ENCODE results near the gene GATA5. TPM values are rescaled to one million over a fixed set of nuclear protein-coding genes. Genes with fewer than 3 reads are reported as not detected.
A peak's percentile ranks its signal among the peaks of the same experiment; 100 is the strongest.

Gene GATA5
- total RNA-seq, 4 donors from 2014 or later: not detected

GRCh38 chr20:62517168-62517567 lies 41.4 kb upstream of the GATA5 start:
- Histone ChIP-seq H3K36me3 (no peaks in the 10 kb centered on the region), H3K27ac (no peak overlapping the region), H3K27me3 (no peaks in the 10 kb centered on the region), H3K4me3 (no peak overlapping the region), H3K4me1 (peaks cover 30 to 35% of the 10 kb centered on the region in 2 donors), H3K9me3 (no peaks in the 10 kb centered on the region)
- ATAC-seq (no peak), DNase-seq (no peak)
- TF ChIP-seq CTCF (IDR thresholded peaks at IDR 0.05 in 4 of 5, conservative IDR thresholded peaks at IDR 0.05 in 1 of 5) (no peak), POLR2A (IDR thresholded peaks at IDR 0.05) (no peak)
- intact Hi-C loops (cut with DNase I; ENCODE audit: low total_unique reads): no loop called here
- in situ Hi-C loops (cut with MboI; ENCODE audit: low sequenced_read_pairs in 4 of 4): loop anchor here in 1 of 4 donors (25.0 kb wide), 1 partner anchor 95 kb away; no protein-coding TSS in a partner anchor

- Histone ChIP-seq H3K27ac (no peak overlapping the region), H3K36me3 (no peaks in the 10 kb centered on the region), H3K4me1 (peaks cover 38 to 43% of the 10 kb centered on the region in 2 donors), H3K27me3 (no peaks in the 10 kb centered on the region), H3K9me3 (no peaks in the 10 kb centered on the region), H3K4me3 (no peak overlapping the region)
- TF ChIP-seq POLR2A (IDR thresholded peaks at IDR 0.05) (no peak), CTCF (IDR thresholded peaks at IDR 0.05 in 4 of 5, conservative IDR thresholded peaks at IDR 0.05 in 1 of 5) (peak in 1 of 5 experiments; percentile 22)
- ATAC-seq (no peak), DNase-seq (no peak)
- in situ Hi-C loops (cut with MboI; ENCODE audit: low sequenced_read_pairs in 4 of 4): loop anchor here in 1 of 4 donors (25.0 kb wide), 1 partner anchor 96 kb away; no protein-coding TSS in a partner anchor
- intact Hi-C loops (cut with DNase I; ENCODE audit: low total_unique reads): no loop called here
These were observed 40.5 kb upstream of the GATA5 start for GRCh38 chr20:62516338-62516737.

GRCh38 chr20:62515826-62516225 lies 40.0 kb upstream of the GATA5 start:
- intact Hi-C loops (cut with DNase I; ENCODE audit: low total_unique reads): no loop called here
- H3K36me3 ChIP-seq: no peaks in the 10 kb centered on the region
- in situ Hi-C loops (cut with MboI; ENCODE audit: low sequenced_read_pairs in 4 of 4): loop anchor here in 1 of 4 donors (25.0 kb wide), 1 partner anchor 96 kb away; no protein-coding TSS in a partner anchor
- no peaks in the 10 kb centered on the region for H3K9me3 ChIP-seq
- H3K27me3 ChIP-seq: no peaks in the 10 kb centered on the region
- ATAC-seq (no peak), DNase-seq (no peak)
- TF ChIP-seq CTCF (IDR thresholded peaks at IDR 0.05 in 4 of 5, conservative IDR thresholded peaks at IDR 0.05 in 1 of 5) (no peak), POLR2A (IDR thresholded peaks at IDR 0.05) (no peak)
- no peak overlapping the region for H3K4me3 ChIP-seq
- peaks cover 43 to 48% of the 10 kb centered on the region in 2 donors for H3K4me1 ChIP-seq
- no peak overlapping the region for H3K27ac ChIP-seq

- Histone ChIP-seq H3K27me3 (no peaks in the 10 kb centered on the region), H3K9me3 (no peaks in the 10 kb centered on the region), H3K27ac (peak overlapping the region in 1 of 4 donors; percentile 99), H3K4me1 (peaks cover 45 to 51% of the 10 kb centered on the region in 2 donors), H3K4me3 (no peak overlapping the region), H3K36me3 (no peaks in the 10 kb centered on the region)
- intact Hi-C loops (cut with DNase I; ENCODE audit: low total_unique reads) (no loop called here), in situ Hi-C loops (cut with MboI; ENCODE audit: low sequenced_read_pairs in 4 of 4) (loop anchor here in 1 of 4 donors (25.0 kb wide), 1 partner anchor 97 kb away; no protein-coding TSS in a partner anchor)
- DNase-seq: no peak
- ATAC-seq: no peak
- no peak for TF ChIP-seq CTCF (IDR thresholded peaks at IDR 0.05 in 4 of 5, conservative IDR thresholded peaks at IDR 0.05 in 1 of 5)
- no peak for TF ChIP-seq POLR2A (IDR thresholded peaks at IDR 0.05)
These were observed 39.5 kb upstream of the GATA5 start for GRCh38 chr20:62515280-62515679.

- Histone ChIP-seq H3K27ac (peak overlapping the region; percentile 90 to 99 (median 99)), H3K4me3 (no peak overlapping the region), H3K4me1 (peaks cover 45 to 48% of the 10 kb centered on the region in 2 donors), H3K27me3 (no peaks in the 10 kb centered on the region), H3K36me3 (no peaks in the 10 kb centered on the region), H3K9me3 (no peaks in the 10 kb centered on the region)
- TF ChIP-seq POLR2A (IDR thresholded peaks at IDR 0.05): no peak
- no peak for TF ChIP-seq CTCF (IDR thresholded peaks at IDR 0.05 in 4 of 5, conservative IDR thresholded peaks at IDR 0.05 in 1 of 5)
- intact Hi-C loops (cut with DNase I; ENCODE audit: low total_unique reads): no loop called here
- in situ Hi-C loops (cut with MboI; ENCODE audit: low sequenced_read_pairs in 4 of 4): loop anchor here in 1 of 4 donors (25.0 kb wide), 1 partner anchor 98 kb away; no protein-coding TSS in a partner anchor
- no peak for ATAC-seq
- DNase-seq: no peak
These were observed 38.2 kb upstream of the GATA5 start for GRCh38 chr20:62513991-62514390.

Data from gastrocnemius medialis (tissue), 4 donors.